HepG2 (cell line): ENCODE data around the gene TTLL11. TPM values are rescaled to one million over a fixed set of nuclear protein-coding genes. Genes with fewer than 3 reads are reported as not detected.

Source experiments
- ATAC-seq: fragments of 200-7000 bp; cut with Tn5 transposase; 3 replicates; pipeline ENCODE4 v1.9.1; 2020; ENCODE audit warnings: mild to moderate bottlenecking, moderate library complexity
- BruUV-seq: library from RNA; stranded (reverse); fragments of 400-500 nt; replicated peaks from 2 replicates; lab custom pipeline; 2021; lab: Mats Ljungman, UMichigan
- CTCF ChIA-PET: fragments of 300-600 bp; formaldehyde crosslinking; extraction: SDS; loops from one replicate; lab custom pipeline; 2021; ENCODE audit warnings: low total read pairs, inconsistent platforms, low intra/inter-chr PET ratio; lab: Yijun Ruan, JAX
- POLR2A ChIA-PET: fragments of 350-600 bp; sonication (Branson Sonifier 250); formaldehyde crosslinking; loops from one replicate; lab custom pipeline; 2020; ENCODE audit warnings: antibody characterized with exemption, inconsistent platforms; lab: Yijun Ruan, JAX
- DNase-seq: peaks from one replicate; pipeline ENCODE4 v3.0.0-alpha.2; 2015; ENCODE audit warnings: low spot score
- FAIRE-seq: peaks from 3 replicates; lab custom pipeline; 2011; peaks lifted over from hg19 to GRCh38; lab: Jason Lieb, UNC
- H2AFZ ChIP-seq: one replicate; pipeline ENCODE4 v1.6.1; 2011; ENCODE audit warnings: low read length, inconsistent platforms
- H3K27ac ChIP-seq: fragments of 300-600 bp; 3 replicates; pipeline ENCODE4 v1.8.0; 2011; ENCODE audit warnings: mixed run types, mild to moderate bottlenecking, mixed read lengths, low read length, inconsistent platforms; ENCODE audit not compliant: insufficient read depth; ENCODE audit errors: extremely low read length
- H3K27me3 ChIP-seq, 2 experiments: fragments of 200-600 bp in 1 of 2; 2 replicates in 1 of 2; 3 replicates in 1 of 2; pipeline versions ENCODE4 v1.6.0 to v1.8.0; 2011; ENCODE audit warnings: low read length in 2 of 2, mild to moderate bottlenecking in 2 of 2, moderate library complexity in 2 of 2, inconsistent platforms in 1 of 2; ENCODE audit not compliant: insufficient read depth in 2 of 2, control insufficient read depth in 1 of 2
- H3K36me3 ChIP-seq, 2 experiments: fragments of 200-600 bp in 1 of 2; replicated peaks in 1 of 2; 2 replicates in 1 of 2; 3 replicates in 1 of 2; pipeline versions ENCODE4 v1.5.1 to v1.8.0; 2011; ENCODE audit warnings: low read length in 2 of 2, inconsistent platforms in 1 of 2; ENCODE audit not compliant: insufficient read depth in 2 of 2, control insufficient read depth in 1 of 2
- H3K4me1 ChIP-seq: 2 replicates; pipeline ENCODE4 v1.5.1; 2012; ENCODE audit warnings: low read length, inconsistent platforms; ENCODE audit not compliant: insufficient read depth
- H3K4me2 ChIP-seq: 2 replicates; pipeline ENCODE4 v1.6.0; 2011; ENCODE audit warnings: low read depth, low read length, inconsistent platforms
- H3K4me3 ChIP-seq, 3 experiments: fragments of 200-600 bp in 1 of 3; sonication (generic), shearing (Covaris generic) in 1 of 3; replicated peaks in 1 of 3; 2 replicates each; pipeline ENCODE4 v1.5.1; 2011 to 2016; ENCODE audit warnings: low read length in 3 of 3, inconsistent platforms in 2 of 3, low read depth in 2 of 3, mild to moderate bottlenecking in 2 of 3, control low read depth in 1 of 3, mixed read lengths in 1 of 3; ENCODE audit not compliant: insufficient read depth in 1 of 3
- H3K79me2 ChIP-seq: one replicate; pipeline ENCODE4 v1.6.1; 2011; ENCODE audit warnings: low read length, inconsistent platforms; ENCODE audit not compliant: insufficient read depth
- H3K9ac ChIP-seq: 2 replicates; pipeline ENCODE4 v1.6.0; 2011; ENCODE audit warnings: mild to moderate bottlenecking, low read depth, low read length, inconsistent platforms; ENCODE audit not compliant: insufficient read depth
- H3K9me3 ChIP-seq: 2 replicates; pipeline ENCODE4 v1.5.1; 2012; ENCODE audit warnings: mild to moderate bottlenecking, low read length
- H4K20me1 ChIP-seq: 2 replicates; pipeline ENCODE4 v1.6.0; 2011; ENCODE audit warnings: inconsistent platforms, mild to moderate bottlenecking, low read length, moderate library complexity; ENCODE audit not compliant: insufficient read depth
- AGO1 ChIP-seq: fragments of 200-400 bp; formaldehyde crosslinking; IDR thresholded peaks from 2 replicates; pipeline ENCODE4 v1.6.1; 2017; ENCODE audit warnings: mild to moderate bottlenecking, low read depth, low read length, moderate library complexity; ENCODE audit not compliant: poor library complexity, severe bottlenecking
- ATF4 ChIP-seq, 2 experiments: fragments of 450-650 bp in 1 of 2; sonication (generic) in 1 of 2; formaldehyde crosslinking; IDR thresholded peaks; 2 replicates each; pipeline versions ENCODE4 v1.5.0 to v1.8.0; 2020 to 2022; ENCODE audit warnings: mild to moderate bottlenecking in 1 of 2, missing genetic modification reagents in 1 of 2
- BRCA1 ChIP-seq: sonication (generic); formaldehyde crosslinking; IDR thresholded peaks from 2 replicates; pipeline ENCODE4 v1.4.0; 2020; ENCODE audit warnings: missing genetic modification reagents
- CENPT ChIP-seq: sonication (generic); formaldehyde crosslinking; IDR thresholded peaks from 2 replicates; pipeline ENCODE4 v1.8.0; 2022; ENCODE audit warnings: low read depth, mild to moderate bottlenecking, moderate library complexity, missing genetic modification reagents
- CREBL2 ChIP-seq: sonication (generic); formaldehyde crosslinking; IDR thresholded peaks from 2 replicates; pipeline ENCODE4 v1.8.1; 2023; ENCODE audit warnings: missing genetic modification reagents, mild to moderate bottlenecking, borderline replicate concordance
- GTF3A ChIP-seq: sonication (generic); formaldehyde crosslinking; conservative IDR thresholded peaks from 2 replicates; pipeline ENCODE4 v1.4.0; 2020; ENCODE audit warnings: mild to moderate bottlenecking, missing genetic modification reagents
- SNRNP70 ChIP-seq: fragments of 200-400 bp; formaldehyde crosslinking; IDR thresholded peaks from 2 replicates; pipeline ENCODE4 v1.6.1; 2017; ENCODE audit warnings: mild to moderate bottlenecking, low read depth, low read length, moderate library complexity
- THAP11 ChIP-seq: IDR thresholded peaks from 2 replicates; pipeline ENCODE4 v1.6.1; 2016; ENCODE audit warnings: missing biosample characterization, missing genetic modification reagents
- ZNF124 ChIP-seq: sonication (generic); formaldehyde crosslinking; IDR thresholded peaks from 2 replicates; pipeline ENCODE4 v1.4.0; 2020; ENCODE audit warnings: missing genetic modification reagents
- ZNF333 ChIP-seq: sonication (generic); formaldehyde crosslinking; IDR thresholded peaks from 2 replicates; pipeline ENCODE4 v1.4.0; 2020; ENCODE audit warnings: mild to moderate bottlenecking, missing genetic modification reagents, borderline replicate concordance
- ZNF557 ChIP-seq: sonication (generic); formaldehyde crosslinking; IDR thresholded peaks from 2 replicates; pipeline ENCODE4 v1.4.0; 2020; ENCODE audit warnings: missing genetic modification reagents
- ZNF775 ChIP-seq: sonication (generic); formaldehyde crosslinking; IDR thresholded peaks from 2 replicates; pipeline ENCODE4 v1.4.0; 2020; ENCODE audit warnings: missing genetic modification reagents, mild to moderate bottlenecking, moderate library complexity, borderline replicate concordance
- ZNF841 ChIP-seq: sonication (generic); formaldehyde crosslinking; IDR thresholded peaks from 2 replicates; pipeline ENCODE4 v1.8.1; 2023; ENCODE audit warnings: missing genetic modification reagents, borderline replicate concordance
- ZSCAN31 ChIP-seq: sonication (generic); formaldehyde crosslinking; IDR thresholded peaks from 2 replicates; pipeline ENCODE4 v1.5.0; 2020; ENCODE audit warnings: low read depth, mild to moderate bottlenecking, missing genetic modification reagents
- WGBS: methylation state at CpG from one replicate; pipeline ENCODE4 v1.1.6; 2017; ENCODE audit warnings: low lambda C conversion rate; 5-methylcytosine and 5-hydroxymethylcytosine counted together
- in situ Hi-C: cut with HindIII; loops from 2 replicates; pipeline ENCODE4 v1.10.0; 2017; ENCODE audit warnings: low pct_unique_long_range_greater_than_20kb; ENCODE audit not compliant: extremely low pct_ligation_motif_present
- intact Hi-C: fragments of 100-400 bp; cut with micrococcal nuclease; formaldehyde crosslinking; loops from one replicate; pipeline ENCODE4 v1.10.0; 2022; ENCODE audit not compliant: unreplicated experiment
- polyA plus RNA-seq, 8 experiments: library from polyadenylated mRNA; depleted of rRNA in 3 of 8; stranded (reverse) in 7 of 8; unstranded in 1 of 8; fragments of >200 nt; fragmentation: Illumina TruSeq in 4 of 8; extraction: Trizol in 4 of 8; gene quantifications; 2 replicates each; pipeline versions ENCODE4 v1.2.1 to v1.2.3, GENCODE V29; 2011 to 2016; ENCODE audit warnings: low read depth in 4 of 8, missing spikeins in 1 of 8, mixed read lengths in 1 of 8; ENCODE audit not compliant: insufficient read depth in 1 of 8
- total RNA-seq, 5 experiments: library from RNA; depleted of rRNA; stranded (reverse); fragments of >200 nt; fragmentation: Illumina TruSeq; extraction: Trizol; gene quantifications; 2 replicates each; pipeline ENCODE4 v1.2.3, GENCODE V29; 2016; ENCODE audit warnings: low read depth in 1 of 5

The TTLL11 gene
- total and polyA plus RNA-seq, 2 of the 13 experiments (the other 11 are each of a cell fraction or from before 2014, with no cell fraction given), result 4.5 to 5.2 TPM

- TF ChIP-seq ZNF333 (CRISPR knock-in tag) (no peak), ZNF775 (CRISPR knock-in tag) (no peak), CENPT (CRISPR knock-in tag) (no peak), BRCA1 (no peak), ATF4 (CRISPR knock-in tag; IDR thresholded peaks at IDR 0.05) (no peak), CREBL2 (no peak), THAP11 (CRISPR knock-in tag) (no peak), ZNF557 (CRISPR knock-in tag) (no peak)
Observed at GRCh38 chr9:121810489-121810888, 282.6 kb downstream of the TTLL11 start (continued).

GRCh38 chr9:121809356-121810050, 283.6 kb downstream of the TTLL11 start:
- Histone ChIP-seq H3K4me3 (no peak overlapping the region), H2AFZ (no peak overlapping the region), H3K79me2 (no peaks in the 10 kb centered on the region), H3K36me3 (no peaks in the 10 kb centered on the region), H4K20me1 (no peaks in the 10 kb centered on the region), H3K9ac (no peak overlapping the region), H3K9me3 (peaks cover 5% of the 10 kb centered on the region), H3K4me2 (no peak overlapping the region), H3K4me1 (peaks cover 10% of the 10 kb centered on the region; the same call in 1 of the 2 replicates), H3K27ac (no peak overlapping the region), H3K27me3 (peaks cover 3 to 27% of the 10 kb centered on the region in 2 experiments; a peak in 4 of 5 replicates)
- intact Hi-C loops (no loop called here), in situ Hi-C loops (no loop called here)
- ChIA-PET POLR2A (no interaction called here), CTCF (no interaction called here)
- TF ChIP-seq GTF3A (no peak), ZNF841 (no peak), ZNF124 (no peak), SNRNP70 (no peak), AGO1 (no peak), BRCA1 (no peak), ZSCAN31 (CRISPR knock-in tag) (no peak)
- no peak for ATAC-seq
- WGBS, result 47% methylated on average over 15 of the region's 15 CpGs
- BruUV-seq, result no TSS peak
- no peak for DNase-seq
- FAIRE-seq, result no peak
